Stimulated activated CD4-positive, alpha-beta T cell treated with anti-CD3 and anti-CD28 coated beads, Interleukin-15, amount 100 ng/mL, for 1 hour (primary cell): Measurements from ENCODE around the gene TTC39C.
A peak's percentile ranks its signal among the peaks of the same experiment; 100 is the strongest.

Experiments
- DNase-seq, 2 donors: peaks; one replicate each; pipeline ENCODE4 v3.0.0-alpha.2; 2020; ENCODE audit warnings: low read depth in 1 of 2, low spot score in 1 of 2

TTC39C gene

GRCh38 chr18:24080861-24081260 lies 66.3 kb downstream of the TTC39C start:
- DNase-seq = no peak

GRCh38 chr18:24083550-24083949 lies 69.0 kb downstream of the TTC39C start:
- no peak for DNase-seq

GRCh38 chr18:24086082-24086481 lies 71.5 kb downstream of the TTC39C start:
- DNase-seq = no peak

- DNase-seq = no peak
These were observed 74.5 kb downstream of the TTC39C start for GRCh38 chr18:24089076-24089475.

- DNase-seq = no peak
These were observed 75.2 kb downstream of the TTC39C start for GRCh38 chr18:24089515-24090337.

- DNase-seq = no peak
These were observed 76.3 kb downstream of the TTC39C start for GRCh38 chr18:24090876-24091275.

- DNase-seq = no peak
These were observed 80.0 kb downstream of the TTC39C start for GRCh38 chr18:24094561-24094960.

- DNase-seq = no peak
These were observed 81.4 kb downstream of the TTC39C start for GRCh38 chr18:24095976-24096375.

- DNase-seq = no peak
These were observed 88.9 kb downstream of the TTC39C start for GRCh38 chr18:24103320-24104021.

GRCh38 chr18:24104486-24104885 lies 89.9 kb downstream of the TTC39C start:
- DNase-seq = no peak

- no peak for DNase-seq
These were observed 94.1 kb downstream of the TTC39C start for GRCh38 chr18:24108641-24109040.

- DNase-seq = no peak
These were observed 97.4 kb downstream of the TTC39C start for GRCh38 chr18:24111936-24112335.

- DNase-seq = no peak
These were observed 97.9 kb downstream of the TTC39C start for GRCh38 chr18:24112464-24112863.

GRCh38 chr18:24112874-24113615 lies 98.5 kb downstream of the TTC39C start:
- no peak for DNase-seq

- no peak for DNase-seq
These were observed 100.5 kb downstream of the TTC39C start for GRCh38 chr18:24114924-24115549.

- no peak for DNase-seq
These were observed 101.1 kb downstream of the TTC39C start for GRCh38 chr18:24115628-24116027.

- peak; percentile 61 to 63 for DNase-seq
These were observed 104.4 kb downstream of the TTC39C start for GRCh38 chr18:24118750-24119577.

- DNase-seq = no peak
These were observed 106.1 kb downstream of the TTC39C start for GRCh38 chr18:24120676-24121075.

- no peak for DNase-seq
These were observed 107.1 kb downstream of the TTC39C start for GRCh38 chr18:24121625-24122024.

GRCh38 chr18:24126155-24126961 lies 111.8 kb downstream of the TTC39C start:
- DNase-seq = no peak
